ENCODE data around the gene NAA20.

The NAA20 gene

DNA sequence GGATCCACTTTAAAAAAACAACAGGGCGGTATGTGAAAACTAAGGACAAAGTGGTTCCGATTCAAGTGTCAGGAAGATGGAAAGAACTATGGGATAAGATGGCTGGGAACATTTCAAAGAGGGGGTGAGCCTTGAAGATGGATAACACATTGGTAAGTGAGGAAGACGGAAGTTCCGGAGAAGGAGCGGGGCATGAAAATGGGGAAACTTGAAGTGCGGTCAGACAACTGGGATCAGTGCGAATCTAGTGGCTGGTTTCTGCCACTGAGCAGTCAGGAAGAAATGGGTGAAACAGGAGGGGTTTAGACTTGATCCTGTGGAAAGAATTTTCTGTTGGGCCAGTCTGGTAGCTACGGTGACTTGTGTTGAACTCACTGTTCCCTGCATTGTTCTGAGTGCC is 1.2 kb downstream of the NAA20 start:
- no peak for DNase-seq (ENCODE audit: low read depth, low spot score)

DNA sequence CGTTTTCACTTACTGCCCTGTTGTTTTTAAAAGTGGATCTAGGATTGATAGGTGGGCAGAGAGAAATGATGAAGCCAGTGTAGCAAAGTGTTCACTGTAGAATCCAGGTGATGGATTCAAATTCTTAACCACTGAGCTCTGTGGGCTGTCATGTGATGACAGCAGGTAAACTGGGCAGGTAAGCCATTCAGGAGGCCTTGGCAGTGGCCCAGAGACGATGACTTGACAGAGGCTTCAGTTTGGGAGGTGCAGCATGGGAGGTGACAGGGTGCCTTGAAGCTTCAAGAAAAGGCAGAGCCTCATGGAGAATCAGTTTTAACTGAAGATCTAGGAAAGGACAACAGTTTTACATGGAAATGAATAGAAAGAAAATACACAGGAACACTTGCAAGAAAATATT is 2.0 kb downstream of the NAA20 start:
- DNase-seq (ENCODE audit: low read depth, low spot score), result no peak

DNA sequence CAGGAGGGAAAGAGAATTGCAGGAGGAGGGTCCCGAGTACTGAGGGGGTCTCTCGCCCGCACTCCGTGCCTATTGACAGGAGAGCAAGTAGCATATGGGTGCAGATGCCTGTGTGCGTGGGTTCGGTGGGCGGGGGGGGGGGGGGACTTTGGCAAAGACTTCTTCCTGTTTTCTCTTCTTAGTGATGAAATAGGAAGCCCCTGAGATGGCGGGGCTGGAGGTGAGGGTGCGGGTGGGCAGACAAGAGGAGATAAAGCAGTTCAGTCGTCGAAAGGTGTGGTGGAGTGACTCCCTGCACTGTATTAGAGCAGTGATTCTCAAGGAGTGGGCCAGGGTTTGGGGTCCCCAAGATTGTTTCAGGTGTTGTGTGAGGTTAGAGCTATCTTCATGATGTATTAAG is 3.7 kb downstream of the NAA20 start:
- DNase-seq (ENCODE audit: low read depth, low spot score), result no peak

DNA sequence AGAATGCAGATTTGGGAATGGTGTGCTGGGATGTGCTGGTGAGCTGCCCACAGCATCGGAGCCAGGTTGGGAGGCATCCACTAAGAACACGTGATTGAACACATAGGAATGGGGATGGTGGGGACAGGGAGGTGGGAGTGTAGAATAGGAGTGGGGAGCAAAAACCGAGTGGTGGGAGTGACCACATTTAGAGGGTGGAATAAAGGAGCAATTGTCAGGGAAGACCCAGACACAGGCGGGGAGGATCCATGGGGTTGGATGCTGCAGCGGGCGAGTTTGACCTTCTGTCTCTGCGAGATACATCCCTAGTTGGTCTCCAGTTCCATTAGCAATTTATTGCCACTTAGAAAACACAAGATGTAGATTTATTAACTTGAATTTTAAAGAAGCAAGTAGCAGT is 4.7 kb downstream of the NAA20 start:
- DNase-seq (ENCODE audit: low read depth, low spot score), result no peak

DNA sequence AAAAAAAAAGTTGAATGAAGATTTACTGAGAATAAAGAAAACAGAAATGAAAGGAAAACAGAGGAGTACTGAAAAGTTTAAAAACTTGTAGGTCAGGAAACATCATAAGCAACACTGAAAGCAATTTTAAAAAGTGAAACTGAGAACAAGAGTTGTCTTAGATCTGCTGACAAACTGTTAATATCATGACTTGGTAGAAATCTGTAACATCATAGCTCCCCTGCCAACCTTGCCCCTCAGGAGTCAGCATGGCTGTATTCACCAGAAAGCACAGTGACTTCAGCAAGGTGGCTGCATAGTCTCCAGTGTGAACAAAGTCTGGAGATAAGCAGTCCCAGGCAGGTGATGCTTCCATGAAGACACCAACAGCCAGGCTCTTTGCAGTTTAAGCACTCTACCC is 5.3 kb downstream of the NAA20 start:
- DNase-seq (ENCODE audit: low read depth, low spot score), result no peak

DNA sequence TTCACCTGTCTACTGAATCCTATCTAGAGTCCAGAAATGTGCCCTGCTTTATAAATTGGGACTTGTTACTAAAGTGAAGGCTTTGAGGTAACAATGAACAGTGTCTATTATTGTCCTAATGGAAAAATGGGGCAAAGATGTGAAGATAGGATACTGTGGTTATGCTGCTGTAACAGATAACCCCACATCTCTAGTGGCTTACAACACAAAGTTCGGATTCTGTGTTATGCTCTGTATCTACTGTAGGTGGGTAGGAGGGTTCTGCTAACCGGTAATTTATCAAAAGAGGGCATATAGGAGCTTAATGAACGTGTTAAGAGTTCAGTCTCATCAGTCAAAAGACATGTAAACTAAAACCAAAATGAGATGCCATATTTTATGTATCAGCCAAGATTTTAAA is 6.2 kb downstream of the NAA20 start:
- no peak for DNase-seq (ENCODE audit: low read depth, low spot score)

DNA sequence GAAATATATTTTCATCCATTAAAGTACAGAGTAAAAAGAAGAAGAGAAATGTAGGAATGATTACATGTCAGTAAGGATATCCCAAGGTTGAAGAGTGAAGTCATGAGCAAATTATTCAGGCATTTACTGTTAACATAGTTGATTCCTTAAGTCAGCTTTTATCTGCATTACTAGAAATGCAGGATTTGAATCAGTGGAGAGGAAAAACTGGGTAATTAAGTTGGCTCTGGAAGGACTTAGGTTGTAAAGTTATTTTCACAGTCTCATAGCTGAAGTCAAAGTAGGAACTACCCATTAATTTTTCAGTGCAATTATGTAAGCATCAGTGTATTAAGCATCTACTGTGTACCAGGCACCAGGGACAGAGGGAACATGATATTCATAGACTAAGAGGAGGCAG is 7.8 kb downstream of the NAA20 start:
- DNase-seq (ENCODE audit: low read depth, low spot score), result no peak

DNA sequence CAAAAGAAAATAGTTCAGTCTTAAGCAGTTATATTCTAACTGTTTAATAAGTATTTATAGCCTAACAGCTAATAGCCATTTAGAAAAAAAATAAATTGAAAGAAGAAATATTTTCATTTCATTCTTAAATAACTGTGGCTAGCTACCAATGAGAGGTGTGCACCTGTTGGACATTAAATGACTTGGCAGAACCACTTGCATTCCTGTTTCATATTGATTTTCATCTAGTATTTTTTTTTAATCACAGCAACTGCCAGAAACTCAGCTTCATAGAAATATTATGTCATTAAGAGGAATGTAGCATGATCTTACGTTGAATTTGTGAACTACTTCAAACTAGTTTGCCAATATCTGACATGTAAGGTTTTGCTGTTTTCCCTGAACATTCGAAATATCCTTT is 10.1 kb downstream of the NAA20 start:
- DNase-seq (ENCODE audit: low read depth, low spot score), result no peak

DNA sequence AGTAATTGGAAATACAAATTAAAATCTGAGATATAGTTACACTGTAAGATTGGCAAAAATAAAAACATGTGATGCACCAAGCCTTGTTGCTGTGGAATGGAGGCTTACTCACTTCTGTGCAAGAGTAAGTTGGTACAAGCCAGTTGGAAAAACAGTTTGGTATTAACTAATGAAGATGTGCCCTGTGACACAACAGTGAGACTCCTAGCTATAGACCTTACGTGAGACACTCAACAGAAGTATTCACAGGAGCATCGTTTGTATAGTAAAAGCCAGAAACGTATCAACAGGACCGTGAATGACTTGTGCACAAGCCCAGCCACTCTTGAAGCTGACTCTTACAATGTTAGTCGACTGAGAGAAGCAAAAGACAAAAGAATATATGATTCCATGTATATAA is 14.6 kb downstream of the NAA20 start:
- DNase-seq (ENCODE audit: low read depth, low spot score), result no peak

DNA sequence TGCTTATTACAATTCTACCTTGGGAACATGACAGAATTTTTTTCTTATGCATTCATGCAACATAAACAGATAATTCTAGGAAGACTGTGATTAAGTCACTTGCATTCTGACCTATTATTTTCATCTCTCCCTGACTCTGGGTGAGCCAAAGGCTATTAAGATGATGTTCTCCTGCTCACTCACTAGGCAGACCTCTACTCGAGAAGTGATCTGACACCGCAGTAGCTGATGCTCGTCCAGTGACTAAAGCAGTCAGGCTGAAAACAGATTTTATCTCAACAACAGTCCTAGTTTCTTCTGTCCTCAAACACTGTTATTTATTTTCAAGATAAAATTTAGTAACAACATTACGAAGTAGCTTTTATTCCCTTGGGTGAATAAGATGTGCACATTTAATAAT is 17.3 kb downstream of the NAA20 start:
- DNase-seq (ENCODE audit: low read depth, low spot score), result no peak

DNA sequence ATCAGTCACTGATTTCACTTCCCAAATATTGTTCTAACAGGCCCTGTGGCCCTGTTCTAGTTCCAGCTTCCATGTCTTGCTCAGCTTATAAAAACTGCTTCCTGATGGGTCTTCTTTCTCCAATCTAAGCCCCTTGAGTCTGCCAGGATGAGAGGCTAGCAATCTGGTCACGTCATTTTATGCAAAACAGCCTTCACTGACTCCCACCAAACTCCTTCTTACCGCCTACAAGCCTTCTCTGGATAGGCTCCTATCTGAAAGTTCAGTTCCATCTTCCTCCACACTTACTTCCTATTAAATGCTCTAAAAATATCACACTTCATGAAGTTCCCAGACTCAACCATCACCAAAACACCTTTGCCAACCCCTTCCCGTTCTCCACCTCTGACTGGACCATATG is 19.6 kb downstream of the NAA20 start:
- DNase-seq (ENCODE audit: low read depth, low spot score), result no peak

DNA sequence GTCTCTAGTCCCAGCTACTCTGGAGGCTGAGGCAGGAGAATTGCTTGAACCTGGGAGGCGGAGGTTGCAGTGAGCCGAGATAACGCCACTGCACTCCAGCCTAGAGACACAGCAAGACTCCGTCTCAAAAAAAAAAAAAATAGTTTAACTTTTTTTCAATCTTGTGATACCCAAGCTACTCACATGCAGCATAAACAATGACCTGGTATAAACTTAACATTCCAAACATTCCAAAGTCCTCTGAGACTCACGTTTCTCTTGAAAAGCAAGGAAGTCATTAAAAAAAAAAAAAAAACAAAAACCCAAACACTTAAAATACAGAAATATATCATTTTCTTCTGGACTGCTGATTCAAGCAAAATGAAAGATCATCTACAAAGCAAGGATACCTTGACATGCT is 20.8 kb downstream of the NAA20 start:
- no peak for DNase-seq (ENCODE audit: low read depth, low spot score)

DNA sequence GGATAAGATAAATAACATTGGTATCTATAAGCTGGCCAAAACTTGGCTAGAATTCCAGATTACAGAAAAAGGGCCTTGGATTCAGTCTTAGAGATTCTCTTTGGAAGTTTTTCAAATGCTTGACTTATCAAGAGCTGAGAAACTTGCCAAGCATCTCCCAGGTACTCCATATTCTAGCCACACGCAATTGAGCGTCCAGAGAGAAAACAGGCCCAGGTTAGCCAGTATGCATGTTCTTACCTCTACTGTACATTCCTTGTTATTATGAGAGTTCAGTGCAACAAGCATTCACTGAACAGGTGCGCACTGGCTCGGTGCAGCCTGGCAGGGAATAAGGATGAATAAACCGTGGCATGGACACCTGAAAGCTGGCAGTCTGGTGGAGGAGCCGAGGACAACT is 21.4 kb downstream of the NAA20 start:
- no peak for DNase-seq (ENCODE audit: low read depth, low spot score)

DNA sequence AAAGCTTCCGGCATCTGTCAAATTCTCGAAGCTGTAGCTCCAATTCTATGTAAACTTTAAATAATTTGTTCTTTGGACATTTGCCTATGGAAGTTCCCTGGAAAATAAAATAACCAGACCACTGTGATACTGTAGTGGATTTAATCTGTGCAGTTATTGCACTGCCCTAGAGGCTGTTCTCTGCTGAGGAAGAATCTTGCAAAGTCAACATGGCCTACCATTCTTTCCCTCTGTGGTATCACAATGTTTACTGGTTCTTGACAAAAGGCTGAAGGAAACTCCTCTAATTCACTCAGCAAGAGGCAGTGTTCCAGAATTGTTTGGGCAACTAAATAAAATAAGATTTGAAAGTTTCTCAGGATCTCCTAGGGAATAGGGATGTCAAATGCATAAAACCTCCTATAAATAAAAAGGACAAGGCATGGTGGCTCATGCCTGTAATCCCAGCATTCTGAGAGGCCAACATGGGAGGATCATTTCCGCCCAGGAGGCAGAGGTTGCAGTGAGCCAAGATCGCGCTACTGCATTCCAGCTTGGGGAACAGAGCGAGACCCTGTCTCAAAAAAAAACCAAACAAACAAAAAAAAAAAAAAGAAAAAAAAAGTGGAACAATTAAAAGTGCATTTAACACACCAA is 22.7 kb downstream of the NAA20 start:
- no peak for DNase-seq (ENCODE audit: low read depth, low spot score)

DNA sequence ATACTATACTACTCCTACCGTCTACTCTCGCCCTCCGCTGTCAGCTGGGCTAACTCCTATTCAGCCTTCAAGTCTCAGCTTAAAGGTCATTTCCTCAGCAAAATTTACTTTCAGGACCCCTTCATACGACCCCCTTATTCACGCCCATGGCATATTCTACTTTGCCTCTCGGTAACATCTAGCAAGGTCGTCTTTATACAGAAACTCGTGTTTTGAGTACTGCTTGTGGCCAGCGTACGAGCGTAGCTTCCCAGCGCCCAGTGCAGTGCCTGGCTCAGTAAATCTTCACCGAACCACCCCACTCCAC is 34.6 kb downstream of the NAA20 start:
- no peak for DNase-seq (ENCODE audit: low read depth, low spot score)

DNA sequence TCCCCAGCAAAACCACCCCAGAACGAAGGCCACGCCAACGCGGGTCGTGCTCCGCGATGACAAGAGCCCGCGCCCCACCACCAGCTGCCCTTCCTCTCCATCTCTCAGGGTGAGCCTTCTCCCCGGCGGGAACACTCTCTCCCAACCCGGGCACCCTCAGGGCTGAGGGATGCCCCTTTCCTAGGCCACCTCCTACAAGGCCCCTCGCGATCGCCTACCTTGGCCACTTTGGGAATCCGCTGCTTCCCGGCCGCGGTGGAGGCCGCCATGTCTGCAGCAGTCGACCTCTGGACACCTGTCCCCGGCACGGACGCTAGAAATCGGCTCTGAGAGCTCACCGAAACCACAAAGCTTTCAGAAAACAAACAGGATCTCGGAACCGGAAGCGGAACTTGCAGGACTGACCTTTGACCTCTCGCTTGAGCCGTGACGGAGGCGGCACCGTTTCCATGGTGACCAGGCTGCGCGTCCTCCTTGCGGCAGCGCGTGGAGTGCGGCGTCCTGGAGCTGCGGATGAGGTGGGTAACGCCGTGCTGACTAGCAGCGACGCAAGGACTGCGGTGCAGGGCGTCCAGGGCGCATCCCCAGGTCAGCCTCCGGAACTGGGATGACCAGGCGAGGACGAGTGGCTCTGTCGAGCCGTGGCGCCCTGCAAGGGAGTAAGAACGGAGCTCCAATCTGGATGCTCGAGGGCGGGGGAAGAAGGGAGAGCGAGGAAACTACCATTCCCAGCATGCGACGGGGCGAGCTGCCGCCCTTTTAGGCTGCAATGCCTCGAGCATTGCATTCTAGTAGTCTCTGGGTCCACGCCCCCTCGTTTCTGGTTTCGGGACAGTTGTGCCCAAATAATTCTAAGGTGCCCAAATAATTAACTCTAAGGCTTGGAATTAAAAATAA is 35.2 kb downstream of the NAA20 start, which contains the start of the genes CFAP61 and CRNKL1:
CFAP61 (plus strand) TSS at position 459 of the 897 bp plus-strand sequence. CDS start 4,122 bp downstream, outside the sequence.
CRNKL1 (minus strand) TSS at position 393 of the 897 bp plus-strand sequence; CDS start at position 269, 124 bp downstream.
- peak; percentile 98 for DNase-seq (ENCODE audit: low read depth, low spot score)

DNA sequence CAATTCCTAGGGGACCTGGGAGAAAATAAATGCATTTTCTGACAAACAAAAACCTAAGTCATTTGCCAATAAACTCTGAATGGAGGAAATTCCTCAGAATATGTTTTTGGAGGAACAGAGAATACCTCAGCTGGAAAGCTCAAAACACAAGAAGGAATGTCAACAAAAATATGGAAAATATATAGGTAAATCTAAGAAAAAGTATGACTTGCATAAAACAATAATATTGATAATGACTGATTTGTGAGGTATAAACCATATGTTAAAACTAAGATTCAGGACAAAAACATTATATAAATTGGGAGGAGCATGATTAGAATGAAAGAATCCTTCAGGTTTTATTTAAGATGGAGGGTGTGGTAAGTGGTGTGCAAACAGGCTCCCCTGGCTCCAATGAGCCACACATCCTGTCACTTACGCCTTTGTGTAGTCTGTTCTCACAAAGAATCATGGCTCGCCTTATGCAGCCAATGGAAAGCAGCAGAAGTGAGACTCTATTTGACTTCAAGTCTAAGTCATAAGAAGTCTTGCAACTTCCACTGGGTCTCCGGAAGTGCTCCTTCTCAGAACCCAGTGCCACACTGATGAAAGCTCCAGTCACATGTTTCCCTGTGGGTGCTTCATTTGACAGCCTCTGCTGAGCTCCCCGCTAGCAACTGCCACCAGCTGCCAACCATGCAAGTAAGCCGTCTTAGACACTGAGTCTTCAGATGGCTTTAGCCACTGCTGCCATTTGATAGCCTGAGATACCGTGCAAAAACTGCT is 43.3 kb downstream of the NAA20 start:
- no peak for DNase-seq (ENCODE audit: low read depth, low spot score)

DNA sequence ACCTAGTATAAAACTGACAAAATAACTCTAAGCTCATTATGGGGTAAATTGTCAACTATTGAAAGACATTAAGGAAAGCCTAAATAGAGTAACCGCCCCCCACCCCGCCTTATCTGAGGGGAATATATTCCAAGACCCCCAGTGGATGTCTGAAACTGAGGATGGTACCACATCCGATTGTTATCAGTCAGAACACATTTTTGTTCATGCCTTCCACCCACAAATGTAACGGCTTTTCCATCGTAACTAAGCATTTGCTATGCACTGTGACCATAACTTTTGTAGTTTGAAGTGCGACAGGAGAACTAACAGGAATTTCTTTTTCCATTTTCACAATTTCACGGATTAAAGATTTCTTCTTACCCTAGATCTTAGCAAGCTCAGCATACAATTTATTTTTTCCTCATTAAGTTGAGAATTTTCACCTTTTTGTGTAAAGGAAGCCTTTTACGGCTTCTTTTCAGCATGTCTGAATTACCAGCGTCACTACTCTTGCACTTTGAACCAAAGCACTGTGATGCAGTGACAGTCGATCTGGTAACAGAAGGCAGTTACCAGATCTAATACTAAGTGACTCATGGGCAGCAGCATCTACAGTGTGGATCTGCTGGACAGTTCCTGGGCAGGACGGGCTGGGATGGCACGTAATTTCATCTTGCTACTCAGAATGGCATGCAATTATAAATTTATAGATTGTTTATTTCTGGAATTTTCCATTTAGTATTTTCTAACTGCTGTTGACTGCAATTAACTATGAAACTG is 47.0 kb downstream of the NAA20 start:
- no peak for DNase-seq (ENCODE audit: low read depth, low spot score)

DNA sequence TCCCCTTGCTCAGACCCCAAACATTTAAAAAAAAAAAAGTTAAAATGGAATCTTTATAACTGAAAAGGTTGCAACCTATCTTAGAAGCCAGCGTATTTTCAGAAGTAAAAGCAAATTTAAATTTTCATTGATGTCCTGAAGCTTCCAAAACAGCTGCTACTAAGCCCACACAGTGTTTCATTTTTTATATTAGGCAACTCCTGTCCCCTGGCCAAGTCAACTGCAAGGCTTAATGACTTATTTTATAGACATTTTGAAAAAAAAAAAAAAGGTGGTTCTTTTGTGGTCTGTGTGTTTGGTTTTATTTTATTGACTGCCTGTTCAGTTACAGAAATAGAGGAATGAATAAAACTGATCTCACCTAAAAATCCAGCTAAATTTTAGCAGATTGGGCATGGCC is 48.2 kb downstream of the NAA20 start:
- DNase-seq (ENCODE audit: low read depth, low spot score), result no peak

DNA sequence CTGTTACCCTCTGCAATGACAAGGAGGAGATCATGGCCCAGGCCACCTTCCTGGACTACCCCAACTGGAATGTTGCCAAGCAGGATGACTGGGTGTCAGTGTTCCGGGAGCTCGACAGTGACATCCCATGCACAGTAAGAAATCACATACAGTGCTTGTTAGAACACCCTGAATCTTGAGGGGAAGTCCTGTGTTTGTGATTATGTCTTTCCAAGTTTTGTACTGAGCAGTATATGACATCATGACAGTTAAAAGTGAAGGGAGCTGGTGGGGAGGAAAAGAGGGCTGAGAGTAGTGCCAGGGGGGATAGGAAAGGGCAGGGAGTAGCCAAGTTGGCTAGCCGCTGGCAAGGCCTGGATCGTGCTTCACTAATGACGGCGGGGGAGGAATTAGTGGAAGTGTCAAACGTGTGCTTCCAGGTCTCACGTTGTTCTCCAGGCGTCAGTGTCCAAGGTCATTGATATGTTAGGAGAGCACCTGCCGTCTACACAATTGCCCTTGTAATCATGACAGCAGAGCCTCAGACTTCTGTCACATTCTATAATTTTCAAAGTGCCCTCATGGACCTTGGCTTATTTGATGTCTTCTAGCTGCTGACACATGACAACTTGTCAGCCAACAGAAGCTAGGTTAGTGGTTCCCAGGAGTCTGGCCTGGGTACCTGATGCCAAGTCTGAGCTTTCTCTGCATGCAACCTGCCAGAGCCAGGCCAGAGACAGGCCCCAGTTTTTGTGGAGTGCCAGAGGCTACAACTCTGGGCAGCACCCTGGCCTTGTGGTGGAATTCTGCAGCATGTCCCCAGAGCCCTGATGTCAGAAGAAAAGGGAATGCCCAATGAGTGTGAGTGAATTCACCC is 53.9 kb downstream of the NAA20 start:
- DNase-seq (ENCODE audit: low read depth, low spot score), result no peak

All from ELF-1 (cell line).